Measurements from ENCODE around the gene DACT3. TPM values are rescaled to one million over a fixed set of nuclear protein-coding genes. Genes with fewer than 3 reads are reported as not detected.

DACT3 gene
- total RNA-seq (2014; rRNA removed; shearing (Covaris generic)), result 0.29 and 0.38 TPM in 2 replicates

- DNase-seq (ENCODE audit: low spot score), result peak; percentile 100
Observed at GRCh38 chr19:46661020-46661731, at the start of gene DACT3. TSS of gene DACT3 (minus strand) at chr19:46661182. CDS start at chr19:46661064, 118 bp downstream.

GRCh38 chr19:46710687-46711086 is 49.7 kb upstream of the DACT3 start:
- DNase-seq (ENCODE audit: low spot score), result no peak

- peak; percentile 87 for DNase-seq (ENCODE audit: low spot score)
Observed at GRCh38 chr19:46704379-46705076, 43.5 kb upstream of the DACT3 start.

GRCh38 chr19:46700704-46701103 is 39.7 kb upstream of the DACT3 start:
- DNase-seq (ENCODE audit: low spot score), result no peak

GRCh38 chr19:46698395-46699321 is 37.7 kb upstream of the DACT3 start:
- no peak for DNase-seq (ENCODE audit: low spot score)

- peak; percentile 99 for DNase-seq (ENCODE audit: low spot score)
Observed at GRCh38 chr19:46697204-46697960, 36.4 kb upstream of the DACT3 start.

GRCh38 chr19:46696866-46697203 is 35.9 kb upstream of the DACT3 start:
- DNase-seq (ENCODE audit: low spot score), result no peak

GRCh38 chr19:46696052-46696451 is 35.1 kb upstream of the DACT3 start:
- no peak for DNase-seq (ENCODE audit: low spot score)

GRCh38 chr19:46693760-46694159 is 32.8 kb upstream of the DACT3 start:
- DNase-seq (ENCODE audit: low spot score), result no peak

- no peak for DNase-seq (ENCODE audit: low spot score)
Observed at GRCh38 chr19:46692918-46693722, 32.1 kb upstream of the DACT3 start.

GRCh38 chr19:46691948-46692347 is 31.0 kb upstream of the DACT3 start:
- DNase-seq (ENCODE audit: low spot score), result no peak

- no peak for DNase-seq (ENCODE audit: low spot score)
Observed at GRCh38 chr19:46691104-46691503, 30.1 kb upstream of the DACT3 start.

- DNase-seq (ENCODE audit: low spot score), result no peak
Observed at GRCh38 chr19:46689358-46689757, 28.4 kb upstream of the DACT3 start.

- no peak for DNase-seq (ENCODE audit: low spot score)
Observed at GRCh38 chr19:46687438-46688145, 26.6 kb upstream of the DACT3 start.

- DNase-seq (ENCODE audit: low spot score), result no peak
Observed at GRCh38 chr19:46685189-46685588, 24.2 kb upstream of the DACT3 start.

- peak; percentile 67 for DNase-seq (ENCODE audit: low spot score)
Observed at GRCh38 chr19:46678110-46678732, 17.2 kb upstream of the DACT3 start.

GRCh38 chr19:46674416-46675178 is 13.6 kb upstream of the DACT3 start:
- peak; percentile 58 for DNase-seq (ENCODE audit: low spot score)

GRCh38 chr19:46670813-46671212 is 9.8 kb upstream of the DACT3 start:
- no peak for DNase-seq (ENCODE audit: low spot score)

GRCh38 chr19:46668662-46669061 is 7.7 kb upstream of the DACT3 start:
- DNase-seq (ENCODE audit: low spot score), result no peak

All from HT-29 (cell line).